CD8-positive, alpha-beta memory T cell (primary cell): Measurements from ENCODE around the gene TCP1. TPM values are rescaled to one million over a fixed set of nuclear protein-coding genes. Genes with fewer than 3 reads are reported as not detected.

Experiments used
- CTCF ChIA-PET: fragments of 350-600 bp; sonication (Branson Sonifier 250); formaldehyde crosslinking; loops from one replicate; lab custom pipeline; 2021; ENCODE audit warnings: antibody characterized with exemption; lab: Charles Lee
- POLR2A ChIA-PET: fragments of 350-600 bp; sonication (Branson Sonifier 250); formaldehyde crosslinking; loops from one replicate; lab custom pipeline; 2021; ENCODE audit warnings: antibody characterized with exemption; lab: Charles Lee
- DNase-seq, 5 donors: peaks; one replicate each; pipeline versions ENCODE4 v3.0.0 to v3.0.0-alpha.2; 2020 to 2022; ENCODE audit warnings: mixed read lengths in 1 of 5
- H3K27ac ChIP-seq: one replicate; pipeline ENCODE4 v1.7.0; 2013; ENCODE audit warnings: low read depth, mild to moderate bottlenecking, low read length, moderate library complexity
- H3K27me3 ChIP-seq: 2 replicates; pipeline ENCODE4 v1.7.0; 2013; ENCODE audit warnings: low read length, mild to moderate bottlenecking; ENCODE audit not compliant: insufficient read depth, poor library complexity, severe bottlenecking
- H3K36me3 ChIP-seq: 2 replicates; pipeline ENCODE4 v1.7.0; 2013; ENCODE audit warnings: mild to moderate bottlenecking, low read length, moderate library complexity; ENCODE audit not compliant: insufficient read depth
- H3K4me1 ChIP-seq: 2 replicates; pipeline ENCODE4 v1.7.0; 2013; ENCODE audit warnings: mild to moderate bottlenecking, low read length, moderate library complexity; ENCODE audit not compliant: insufficient read depth
- H3K4me3 ChIP-seq: 2 replicates; pipeline ENCODE4 v1.7.0; 2013; ENCODE audit warnings: mild to moderate bottlenecking, low read length
- H3K9me3 ChIP-seq: 2 replicates; pipeline ENCODE4 v1.7.0; 2013; ENCODE audit warnings: mild to moderate bottlenecking, low read length
- H3K27ac Mint-ChIP-seq, 8 donors: one replicate each; pipeline ENCODE4 v1.8.0; 2020 to 2021; ENCODE audit warnings: mixed read lengths in 8 of 8, mild to moderate bottlenecking in 6 of 8, inconsistent platforms in 3 of 8, moderate library complexity in 3 of 8
- H3K27me3 Mint-ChIP-seq, 2 donors: one replicate each; pipeline ENCODE4 v1.8.0; 2020 to 2021; ENCODE audit warnings: mixed read lengths in 2 of 2, mild to moderate bottlenecking in 1 of 2, moderate library complexity in 1 of 2
- H3K36me3 Mint-ChIP-seq, 3 donors: one replicate each; pipeline ENCODE4 v1.8.0; 2020 to 2021; ENCODE audit warnings: mixed read lengths in 3 of 3, inconsistent platforms in 1 of 3, mild to moderate bottlenecking in 1 of 3
- H3K4me1 Mint-ChIP-seq, 3 donors: one replicate each; pipeline ENCODE4 v1.8.0; 2020 to 2021; ENCODE audit warnings: mixed read lengths in 3 of 3, inconsistent platforms in 1 of 3, mild to moderate bottlenecking in 1 of 3
- H3K4me3 Mint-ChIP-seq, 7 donors: one replicate each; pipeline ENCODE4 v1.8.0; 2020 to 2021; ENCODE audit warnings: mixed read lengths in 7 of 7, mild to moderate bottlenecking in 6 of 7, moderate library complexity in 4 of 7, inconsistent platforms in 2 of 7
- H3K9me3 Mint-ChIP-seq, 5 donors: one replicate each; pipeline ENCODE4 v1.8.0; 2020 to 2022; ENCODE audit warnings: mixed read lengths in 5 of 5, mild to moderate bottlenecking in 3 of 5, moderate library complexity in 2 of 5, inconsistent platforms in 1 of 5
- polyA plus RNA-seq: library from polyadenylated mRNA; unstranded; fragments of 300-500 nt; fragmentation: Illumina TruSeq; gene quantifications from one replicate; pipeline ENCODE4 v1.2.3, GENCODE V29; 2021
- total RNA-seq, 2 experiments: library from RNA; stranded (reverse); gene quantifications; one replicate each; pipeline ENCODE4 v1.2.3, GENCODE V29; 2021

TCP1 gene
- total and polyA plus RNA-seq, 3 experiments from 2014 or later = 98.2 to 617 (median 589) TPM

GRCh38 chr6:159788276-159788675, 1.1 kb downstream of the TCP1 start:
- peak; percentile 6 to 49 (median 11) for DNase-seq
- H3K27ac Mint-ChIP-seq = peak overlapping the region; percentile 51 to 99 (median 94)
- POLR2A ChIA-PET = interaction anchor here (0.9 to 4.5 kb wide), 3 partner anchors 26 to 60 kb away, joined by 7 to 84 read pairs (median 76); partner anchors contain the start of genes ACAT2 and WTAP

GRCh38 chr6:159778542-159779103, 10.8 kb downstream of the TCP1 start:
- Mint-ChIP-seq H3K27ac (peak overlapping the region in 4 of 8 donors; percentile 12 to 46 (median 38)), H3K36me3 (peaks cover 6 to 92% (median 28%) of the 10 kb centered on the region in 3 donors), H3K9me3 (no peaks in the 10 kb centered on the region), H3K4me1 (peaks cover 15 to 21% (median 21%) of the 10 kb centered on the region in 3 donors), H3K4me3 (no peak overlapping the region), H3K27me3 (no peaks in the 10 kb centered on the region)
- Histone ChIP-seq H3K9me3 (no peaks in the 10 kb centered on the region), H3K27ac (no peak overlapping the region), H3K36me3 (peaks cover 52% of the 10 kb centered on the region), H3K4me3 (no peak overlapping the region), H3K27me3 (no peaks in the 10 kb centered on the region), H3K4me1 (no peaks in the 10 kb centered on the region)
- no peak for DNase-seq
- CTCF ChIA-PET = no interaction called here
- POLR2A ChIA-PET = no interaction called here

More at GRCh38 chr6:159788276-159788675, 1.1 kb downstream of the TCP1 start:
- Histone ChIP-seq H3K4me3 (peak overlapping the region; percentile 97), H3K27me3 (no peaks in the 10 kb centered on the region), H3K27ac (peak overlapping the region; percentile 95), H3K9me3 (no peaks in the 10 kb centered on the region), H3K36me3 (peaks cover 43% of the 10 kb centered on the region), H3K4me1 (peaks cover 48% of the 10 kb centered on the region)
- peak overlapping the region; percentile 93 to 100 (median 98) for H3K4me3 Mint-ChIP-seq
- peaks cover 0 to 76% (median 15%) of the 10 kb centered on the region in 3 donors for H3K36me3 Mint-ChIP-seq
- CTCF ChIA-PET = interaction anchor here (0.8 to 1.3 kb wide), 7 partner anchors 14 to 323 kb away, joined by 3 to 6 read pairs (median 3); no protein-coding TSS in a partner anchor
- H3K4me1 Mint-ChIP-seq = peaks cover 53 to 75% (median 68%) of the 10 kb centered on the region in 3 donors
- H3K9me3 Mint-ChIP-seq = no peaks in the 10 kb centered on the region
- peaks cover 0 to 3% of the 10 kb centered on the region in 2 donors for H3K27me3 Mint-ChIP-seq

- peak overlapping the region in 2 of 8 donors; percentile 36 to 44 for H3K27ac Mint-ChIP-seq
- ChIA-PET CTCF (no interaction called here), POLR2A (no interaction called here)
- H3K4me1 Mint-ChIP-seq = peaks cover 14 to 18% (median 16%) of the 10 kb centered on the region in 3 donors
- no peaks in the 10 kb centered on the region for H3K27me3 Mint-ChIP-seq
- no peaks in the 10 kb centered on the region for H3K9me3 ChIP-seq
- no peak for DNase-seq
- no peak overlapping the region for H3K4me3 Mint-ChIP-seq
- peaks cover 49% of the 10 kb centered on the region for H3K36me3 ChIP-seq
- H3K4me1 ChIP-seq = no peaks in the 10 kb centered on the region
- H3K27me3 ChIP-seq = no peaks in the 10 kb centered on the region
- H3K9me3 Mint-ChIP-seq = no peaks in the 10 kb centered on the region
- H3K36me3 Mint-ChIP-seq = peaks cover 6 to 90% (median 30%) of the 10 kb centered on the region in 3 donors
- no peak overlapping the region for H3K27ac ChIP-seq
- no peak overlapping the region for H3K4me3 ChIP-seq
Observed at GRCh38 chr6:159778131-159778530, 11.3 kb downstream of the TCP1 start.

GRCh38 chr6:159777240-159777904, 12.0 kb downstream of the TCP1 start:
- peak overlapping the region in 7 of 8 donors; percentile 5 to 66 (median 36) for H3K27ac Mint-ChIP-seq
- H3K4me3 Mint-ChIP-seq = no peak overlapping the region
- H3K4me1 Mint-ChIP-seq = peaks cover 7 to 10% (median 8%) of the 10 kb centered on the region in 3 donors
- no peak overlapping the region for H3K4me3 ChIP-seq
- peaks cover 6 to 85% (median 23%) of the 10 kb centered on the region in 3 donors for H3K36me3 Mint-ChIP-seq
- H3K27ac ChIP-seq = no peak overlapping the region
- no peaks in the 10 kb centered on the region for H3K27me3 ChIP-seq
- CTCF ChIA-PET = no interaction called here
- no peaks in the 10 kb centered on the region for H3K9me3 Mint-ChIP-seq
- DNase-seq = no peak
- H3K27me3 Mint-ChIP-seq = no peaks in the 10 kb centered on the region
- peaks cover 42% of the 10 kb centered on the region for H3K36me3 ChIP-seq
- no peaks in the 10 kb centered on the region for H3K4me1 ChIP-seq
- POLR2A ChIA-PET = no interaction called here
- no peaks in the 10 kb centered on the region for H3K9me3 ChIP-seq

- Mint-ChIP-seq H3K9me3 (no peaks in the 10 kb centered on the region), H3K27me3 (no peaks in the 10 kb centered on the region), H3K4me1 (no peaks in the 10 kb centered on the region), H3K27ac (no peak overlapping the region), H3K36me3 (peaks cover 17 to 76% (median 30%) of the 10 kb centered on the region in 3 donors), H3K4me3 (no peak overlapping the region)
- POLR2A ChIA-PET = no interaction called here
- no peak overlapping the region for H3K4me3 ChIP-seq
- DNase-seq = no peak
- CTCF ChIA-PET = interaction anchor here (0.8 to 1.2 kb wide), 2 partner anchors 16 to 81 kb away, joined by 3 read pairs; no protein-coding TSS in a partner anchor
- H3K27ac ChIP-seq = no peak overlapping the region
- no peaks in the 10 kb centered on the region for H3K27me3 ChIP-seq
- no peaks in the 10 kb centered on the region for H3K9me3 ChIP-seq
- peaks cover 28% of the 10 kb centered on the region for H3K36me3 ChIP-seq
- no peaks in the 10 kb centered on the region for H3K4me1 ChIP-seq
Observed at GRCh38 chr6:159772196-159772595, 17.2 kb downstream of the TCP1 start.

GRCh38 chr6:159769470-159769869, 19.9 kb downstream of the TCP1 start:
- DNase-seq = no peak
- Mint-ChIP-seq H3K27me3 (no peaks in the 10 kb centered on the region), H3K36me3 (peaks cover 17 to 73% (median 39%) of the 10 kb centered on the region in 3 donors), H3K4me1 (peaks cover 0 to 3% (median 2%) of the 10 kb centered on the region in 3 donors), H3K9me3 (no peaks in the 10 kb centered on the region), H3K4me3 (no peak overlapping the region), H3K27ac (no peak overlapping the region)
- Histone ChIP-seq H3K27me3 (no peaks in the 10 kb centered on the region), H3K27ac (no peak overlapping the region), H3K36me3 (peaks cover 29% of the 10 kb centered on the region), H3K9me3 (no peaks in the 10 kb centered on the region), H3K4me3 (no peak overlapping the region), H3K4me1 (no peaks in the 10 kb centered on the region)
- CTCF ChIA-PET = interaction anchor here (0.8 to 0.9 kb wide), 2 partner anchors 20 to 49 kb away, joined by 3 to 6 read pairs; partner anchors contain the start of gene TCP1
- POLR2A ChIA-PET = no interaction called here

GRCh38 chr6:159766906-159767305, 22.5 kb downstream of the TCP1 start:
- H3K4me3 Mint-ChIP-seq = peak overlapping the region in 1 of 7 donors; percentile 52
- peaks cover 7 to 11% (median 8%) of the 10 kb centered on the region in 3 donors for H3K4me1 Mint-ChIP-seq
- ChIA-PET POLR2A (no interaction called here), CTCF (no interaction called here)
- H3K27me3 Mint-ChIP-seq = no peaks in the 10 kb centered on the region
- peaks cover 29% of the 10 kb centered on the region for H3K36me3 ChIP-seq
- H3K36me3 Mint-ChIP-seq = peaks cover 17 to 76% (median 35%) of the 10 kb centered on the region in 3 donors
- H3K9me3 Mint-ChIP-seq = no peaks in the 10 kb centered on the region
- peak overlapping the region in 2 of 8 donors; percentile 12 to 17 for H3K27ac Mint-ChIP-seq
- no peak for DNase-seq
- H3K4me1 ChIP-seq = peaks cover 9% of the 10 kb centered on the region
- H3K9me3 ChIP-seq = no peaks in the 10 kb centered on the region
- H3K27ac ChIP-seq = no peak overlapping the region
- no peaks in the 10 kb centered on the region for H3K27me3 ChIP-seq
- H3K4me3 ChIP-seq = no peak overlapping the region
